ENCODE measurements around the gene TSPAN18. TPM values are rescaled to one million over a fixed set of nuclear protein-coding genes. Genes with fewer than 3 reads are reported as not detected.

Gene TSPAN18
- total and polyA plus RNA-seq, 3 donors from 2014 or later = 2.1 to 11.1 (median 5.0) TPM

GRCh38 chr11:44750551-44751465 lies 24.0 kb downstream of the TSPAN18 start:
- Histone ChIP-seq H3K9me3 (no peaks in the 10 kb centered on the region), H3K4me3 (no peak overlapping the region), H3K36me3 (ENCODE audit: low read depth, missing control alignments) (no peaks in the 10 kb centered on the region), H3K27ac (peak overlapping the region in 1 of 2 donors; percentile 2), H3K27me3 (no peaks in the 10 kb centered on the region), H3K4me1 (peaks cover 3% of the 10 kb centered on the region)
- TF ChIP-seq POLR2A (IDR thresholded peaks at IDR 0.05) = no peak
- peak; percentile 30 for DNase-seq
- WGBS, 2 donors = 55 to 59% methylated on average over 7 of the region's 7 CpGs
- intact Hi-C loops (cut with DNase I; ENCODE audit: low total_unique reads) = no loop called here

DNA sequence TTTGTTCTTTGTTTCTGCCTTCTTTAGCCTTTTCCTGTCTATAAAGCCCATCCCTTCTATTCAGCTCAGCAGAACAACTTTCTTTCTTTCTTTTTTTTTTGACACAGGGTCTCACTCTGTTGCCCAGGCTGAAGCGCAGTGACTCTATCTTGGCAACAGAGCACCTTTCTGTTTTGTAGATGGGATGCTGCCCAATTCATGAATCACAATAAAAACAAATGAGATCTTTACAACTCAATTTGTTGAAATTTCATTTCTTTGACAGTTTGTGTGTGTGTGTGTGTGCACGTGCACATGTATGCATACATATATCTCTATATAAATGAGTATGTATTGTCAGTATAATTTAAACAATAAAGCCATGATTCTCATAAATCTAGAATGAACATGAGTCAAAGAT lies 25.5 kb downstream of the TSPAN18 start:
- H3K27me3 ChIP-seq = no peaks in the 10 kb centered on the region
- H3K36me3 ChIP-seq (ENCODE audit: low read depth, missing control alignments) = no peaks in the 10 kb centered on the region
- H3K27ac ChIP-seq = no peak overlapping the region
- H3K4me1 ChIP-seq = peaks cover 3% of the 10 kb centered on the region
- DNase-seq = no peak
- intact Hi-C loops (cut with DNase I; ENCODE audit: low total_unique reads) = no loop called here
- H3K9me3 ChIP-seq = no peaks in the 10 kb centered on the region
- 94 to 99% methylated on average over 2 of the region's 2 CpGs for WGBS, 2 donors
- no peak overlapping the region for H3K4me3 ChIP-seq
- TF ChIP-seq POLR2A (IDR thresholded peaks at IDR 0.05) = no peak
- TF ChIP-seq CTCF (IDR thresholded peaks at IDR 0.05) = no peak

DNA sequence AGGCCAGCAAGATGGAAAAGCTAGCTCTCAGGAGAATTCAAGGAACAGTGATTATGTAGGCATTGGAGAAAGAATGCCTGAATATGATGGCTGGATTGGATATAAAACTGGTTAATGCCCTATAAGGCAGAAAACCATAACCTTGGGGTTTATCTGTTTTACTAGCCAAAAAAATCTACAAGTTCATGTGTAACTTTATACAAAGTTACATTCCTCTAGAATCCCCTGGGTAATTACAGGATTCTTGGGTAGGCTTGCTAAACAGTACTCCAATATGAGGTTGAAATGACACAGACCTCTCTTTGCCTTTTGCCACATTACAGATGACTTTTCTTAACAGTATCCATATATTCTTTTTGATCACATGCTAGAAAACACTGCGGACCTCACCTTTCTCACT lies 26.0 kb downstream of the TSPAN18 start:
- no peaks in the 10 kb centered on the region for H3K27me3 ChIP-seq
- H3K9me3 ChIP-seq = no peaks in the 10 kb centered on the region
- intact Hi-C loops (cut with DNase I; ENCODE audit: low total_unique reads) = no loop called here
- 93 to 94% methylated on average over 1 of the region's 1 CpG for WGBS, 2 donors
- TF ChIP-seq POLR2A (IDR thresholded peaks at IDR 0.05) (no peak), CTCF (IDR thresholded peaks at IDR 0.05) (no peak)
- H3K27ac ChIP-seq = no peak overlapping the region
- H3K4me1 ChIP-seq = peaks cover 3% of the 10 kb centered on the region
- no peak for DNase-seq
- H3K36me3 ChIP-seq (ENCODE audit: low read depth, missing control alignments) = no peaks in the 10 kb centered on the region
- no peak overlapping the region for H3K4me3 ChIP-seq

- 68 to 69% methylated on average over 8 of the region's 8 CpGs for WGBS, 2 donors
- intact Hi-C loops (cut with DNase I; ENCODE audit: low total_unique reads) = no loop called here
- DNase-seq = peak; percentile 47
Observed at GRCh38 chr11:44753961-44754645, 27.3 kb downstream of the TSPAN18 start.

More at GRCh38 chr11:44753961-44754645, 27.3 kb downstream of the TSPAN18 start:
- Histone ChIP-seq H3K27me3 (no peaks in the 10 kb centered on the region), H3K4me3 (no peak overlapping the region), H3K27ac (no peak overlapping the region), H3K9me3 (no peaks in the 10 kb centered on the region), H3K36me3 (ENCODE audit: low read depth, missing control alignments) (no peaks in the 10 kb centered on the region), H3K4me1 (peaks cover 3% of the 10 kb centered on the region)
- no peak for TF ChIP-seq CTCF (IDR thresholded peaks at IDR 0.05)
- TF ChIP-seq POLR2A (IDR thresholded peaks at IDR 0.05) = no peak
